GM18526 (cell line): Measurements from ENCODE around the gene SEMG2.

Source experiments
- POLR2A ChIP-seq: IDR thresholded peaks from 3 replicates; pipeline ENCODE4 v1.6.1; 2011; ENCODE audit not compliant: insufficient read length; ENCODE audit errors: extremely low read depth

The SEMG2 gene

DNA sequence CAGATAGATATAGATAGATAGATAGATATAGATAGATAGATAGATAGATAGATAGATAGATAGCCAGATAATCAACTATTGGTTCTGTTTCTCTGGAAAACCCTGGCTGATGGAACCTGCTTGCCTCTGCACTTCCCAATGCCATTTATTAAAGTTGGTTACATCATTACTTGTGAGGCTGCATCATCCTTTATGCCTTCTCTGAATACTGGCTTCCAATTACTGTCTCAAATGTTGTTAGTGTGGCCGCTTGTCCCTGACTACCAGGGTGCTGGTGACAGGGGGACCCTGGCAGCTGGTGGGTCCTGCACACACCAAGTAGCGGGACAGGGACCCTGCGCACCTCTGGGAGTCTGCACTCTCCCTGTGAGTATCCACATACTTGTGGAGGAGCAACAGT lies 37.1 kb downstream of the SEMG2 start:
- no peak for TF ChIP-seq POLR2A

GRCh38 chr20:45258664-45259063 lies 37.5 kb downstream of the SEMG2 start:
- TF ChIP-seq POLR2A, result no peak

GRCh38 chr20:45263556-45264266 lies 42.5 kb downstream of the SEMG2 start:
- no peak for TF ChIP-seq POLR2A

DNA sequence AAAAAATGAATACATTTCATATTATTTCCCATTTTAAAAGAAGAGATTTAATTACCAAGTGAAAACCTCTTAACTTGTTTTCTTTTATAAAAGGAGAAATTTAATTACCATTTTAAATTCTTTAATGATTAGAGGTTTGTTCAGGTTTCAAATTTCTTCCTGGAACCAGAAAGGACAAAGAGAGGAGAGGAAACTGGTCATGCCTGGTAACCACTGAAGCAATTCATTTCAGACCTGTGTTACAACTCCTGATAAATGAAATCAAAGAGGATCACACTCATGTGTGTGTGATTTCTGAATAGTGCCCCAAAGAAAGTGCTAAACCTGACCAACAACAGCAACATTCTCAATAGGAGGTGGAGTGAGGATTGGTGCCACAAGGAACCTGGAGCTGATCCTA lies 45.8 kb downstream of the SEMG2 start:
- no peak for TF ChIP-seq POLR2A

DNA sequence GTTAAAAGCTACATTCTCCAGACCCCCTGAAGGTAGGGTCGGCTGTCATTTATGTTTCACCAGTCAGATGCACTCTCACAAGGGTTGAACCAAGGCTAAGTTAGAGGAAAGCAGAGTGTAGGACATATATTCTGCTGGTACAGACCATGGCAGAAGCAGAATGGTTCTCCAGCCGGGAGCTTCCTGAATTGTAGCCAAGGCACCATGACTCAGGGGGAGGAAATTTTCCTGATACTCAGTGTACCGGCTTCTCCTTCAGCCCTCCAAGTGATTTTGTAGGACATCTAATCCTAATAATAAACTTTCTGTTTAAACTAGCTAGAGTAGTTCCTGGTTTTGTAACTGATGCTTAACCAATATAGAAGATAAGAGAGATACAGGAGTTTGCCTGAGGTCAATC lies 47.4 kb downstream of the SEMG2 start:
- TF ChIP-seq POLR2A, result no peak

- no peak for TF ChIP-seq POLR2A
Observed at GRCh38 chr20:45269056-45269455, 47.9 kb downstream of the SEMG2 start.

GRCh38 chr20:45269754-45270270 lies 48.6 kb downstream of the SEMG2 start:
- TF ChIP-seq POLR2A, result no peak
